ENCODE data around the gene ACTR8.
"Not testable (repeated sequence)": the region's sequence is repeated elsewhere in the genome, so short reads cannot be mapped to it uniquely, and the experiment has no call there.

The ACTR8 gene

GRCh38 chr3:53881691-53882593, at the start of gene ACTR8:
Gene ACTR8 (minus strand): TSS chr3:53882152. CDS start chr3:53882101, 51 bp downstream.
- peaks cover 33% of the 10 kb centered on the region for H3K4me1 Mint-ChIP-seq (ENCODE audit: low read depth)
- peaks cover 64% of the 10 kb centered on the region for H3K36me3 Mint-ChIP-seq (ENCODE audit: low read depth)
- H3K9me3 Mint-ChIP-seq, result no peaks in the 10 kb centered on the region
- H3K4me3 Mint-ChIP-seq, result peak within 1 kb of the TSS; percentile 92
- no peaks in the 10 kb centered on the region for H3K27me3 Mint-ChIP-seq
- H3K27ac Mint-ChIP-seq, result peak within 1 kb of the TSS; percentile 92

- peaks cover 16% of the 10 kb centered on the region for H3K27me3 Mint-ChIP-seq
- H3K4me3 Mint-ChIP-seq; H3K4me1 Mint-ChIP-seq (ENCODE audit: low read depth); H3K27ac Mint-ChIP-seq; H3K36me3 Mint-ChIP-seq (ENCODE audit: low read depth); H3K9me3 Mint-ChIP-seq: not testable (repeated sequence)
Measured at GRCh38 chr3:53927208-53927872, 45.4 kb upstream of the ACTR8 start.

- H3K4me3 Mint-ChIP-seq, result no peak overlapping the region
- no peak overlapping the region for H3K27ac Mint-ChIP-seq
- H3K9me3 Mint-ChIP-seq, result peaks cover 6% of the 10 kb centered on the region
- H3K4me1 Mint-ChIP-seq (ENCODE audit: low read depth), result no peaks in the 10 kb centered on the region
- peaks cover 36% of the 10 kb centered on the region for H3K27me3 Mint-ChIP-seq
- H3K36me3 Mint-ChIP-seq (ENCODE audit: low read depth), result no peaks in the 10 kb centered on the region
Measured at GRCh38 chr3:53921296-53921695, 39.3 kb upstream of the ACTR8 start.

DNA sequence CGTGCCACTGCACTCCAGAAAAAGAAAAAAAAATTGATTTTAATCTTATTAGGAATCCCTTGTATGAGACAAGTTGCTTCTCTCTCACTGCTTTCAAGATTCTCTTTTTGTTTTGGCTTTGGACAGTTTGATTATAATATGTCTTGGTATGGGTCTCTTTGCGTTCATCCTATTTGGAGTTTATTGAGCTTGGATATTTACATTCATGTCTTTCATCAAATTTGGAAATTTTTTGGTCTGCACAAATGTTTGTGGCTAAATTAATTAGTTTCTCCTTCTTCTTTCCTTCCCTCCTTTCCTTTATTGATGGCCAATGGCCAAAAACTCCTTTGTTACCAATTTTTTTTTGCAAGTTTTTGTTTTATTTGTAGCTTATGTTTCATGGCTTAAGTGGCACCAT, 37.8 kb upstream of the ACTR8 start:
- Mint-ChIP-seq H3K27me3 (peaks cover 37% of the 10 kb centered on the region), H3K9me3 (peaks cover 6% of the 10 kb centered on the region), H3K36me3 (ENCODE audit: low read depth) (no peaks in the 10 kb centered on the region), H3K4me3 (no peak overlapping the region), H3K4me1 (ENCODE audit: low read depth) (no peaks in the 10 kb centered on the region), H3K27ac (no peak overlapping the region)

GRCh38 chr3:53913401-53913800, 31.4 kb upstream of the ACTR8 start:
- H3K36me3 Mint-ChIP-seq (ENCODE audit: low read depth), result no peaks in the 10 kb centered on the region
- no peak overlapping the region for H3K4me3 Mint-ChIP-seq
- no peak overlapping the region for H3K27ac Mint-ChIP-seq
- H3K9me3 Mint-ChIP-seq, result no peaks in the 10 kb centered on the region
- peaks cover 58% of the 10 kb centered on the region for H3K27me3 Mint-ChIP-seq
- H3K4me1 Mint-ChIP-seq (ENCODE audit: low read depth), result no peaks in the 10 kb centered on the region

DNA sequence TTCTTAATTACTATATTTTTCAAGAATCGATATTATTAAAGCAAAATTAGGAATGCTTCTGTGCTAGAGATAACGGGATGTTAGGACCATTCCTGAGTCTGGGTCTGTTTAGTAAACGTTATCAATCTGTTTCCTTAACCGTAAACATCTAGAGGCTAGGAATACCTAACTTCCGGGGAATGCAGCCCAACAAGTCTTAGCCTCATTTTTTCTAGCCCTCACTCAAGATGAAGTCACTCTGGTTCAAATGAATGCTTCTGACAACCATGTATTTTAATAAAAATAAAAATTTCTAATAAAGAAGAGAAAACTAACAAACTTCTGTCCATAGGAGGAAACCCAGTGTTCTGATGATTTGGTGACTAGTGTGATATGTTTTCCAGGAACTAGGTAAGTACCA, 20.8 kb upstream of the ACTR8 start:
- Mint-ChIP-seq H3K4me1 (ENCODE audit: low read depth) (no peaks in the 10 kb centered on the region), H3K4me3 (no peak overlapping the region), H3K27me3 (peaks cover 25% of the 10 kb centered on the region)

GRCh38 chr3:53902067-53902466, 20.1 kb upstream of the ACTR8 start:
- Mint-ChIP-seq H3K27ac (no peak overlapping the region), H3K4me3 (no peak overlapping the region), H3K36me3 (ENCODE audit: low read depth) (no peaks in the 10 kb centered on the region), H3K4me1 (ENCODE audit: low read depth) (no peaks in the 10 kb centered on the region), H3K27me3 (peaks cover 27% of the 10 kb centered on the region), H3K9me3 (no peaks in the 10 kb centered on the region)

More for the DNA sequence above, 20.8 kb upstream of the ACTR8 start:
- H3K9me3 Mint-ChIP-seq, result no peaks in the 10 kb centered on the region
- H3K36me3 Mint-ChIP-seq (ENCODE audit: low read depth), result no peaks in the 10 kb centered on the region
- no peak overlapping the region for H3K27ac Mint-ChIP-seq

- H3K9me3 Mint-ChIP-seq, result no peaks in the 10 kb centered on the region
- H3K27ac Mint-ChIP-seq, result no peak overlapping the region
- H3K4me1 Mint-ChIP-seq (ENCODE audit: low read depth), result no peaks in the 10 kb centered on the region
- no peaks in the 10 kb centered on the region for H3K36me3 Mint-ChIP-seq (ENCODE audit: low read depth)
- H3K27me3 Mint-ChIP-seq, result peaks cover 23% of the 10 kb centered on the region
- H3K4me3 Mint-ChIP-seq, result no peak overlapping the region
Measured at GRCh38 chr3:53900666-53901331, 18.8 kb upstream of the ACTR8 start.

GRCh38 chr3:53899750-53900149, 17.8 kb upstream of the ACTR8 start:
- no peak overlapping the region for H3K4me3 Mint-ChIP-seq
- H3K4me1 Mint-ChIP-seq (ENCODE audit: low read depth), result no peaks in the 10 kb centered on the region
- H3K36me3 Mint-ChIP-seq (ENCODE audit: low read depth), result no peaks in the 10 kb centered on the region
- H3K27ac Mint-ChIP-seq, result no peak overlapping the region
- no peaks in the 10 kb centered on the region for H3K9me3 Mint-ChIP-seq
- H3K27me3 Mint-ChIP-seq, result peaks cover 20% of the 10 kb centered on the region

DNA sequence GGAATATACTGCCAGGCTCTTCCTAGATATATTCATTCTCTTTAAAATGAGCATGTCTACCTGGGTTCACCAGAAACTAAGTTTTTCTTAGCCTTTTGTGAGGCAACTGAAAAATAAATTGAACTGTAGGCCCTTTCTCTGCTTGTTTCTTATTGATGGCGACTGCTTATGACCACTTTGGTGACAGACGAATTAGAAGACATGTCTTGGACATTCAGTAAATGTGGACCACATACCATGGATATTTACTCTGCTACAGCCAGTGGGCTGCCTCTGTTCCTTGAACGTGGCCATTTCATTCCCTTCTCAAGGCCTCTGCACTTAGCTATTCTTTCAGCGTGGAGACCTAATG, 10.3 kb upstream of the ACTR8 start:
- Mint-ChIP-seq H3K9me3 (no peaks in the 10 kb centered on the region), H3K4me3 (peak overlapping the region; percentile 92), H3K27me3 (peaks cover 18% of the 10 kb centered on the region), H3K4me1 (ENCODE audit: low read depth) (peaks cover 50% of the 10 kb centered on the region), H3K27ac (peak overlapping the region; percentile 94), H3K36me3 (ENCODE audit: low read depth) (peaks cover 16% of the 10 kb centered on the region)

GRCh38 chr3:53891497-53892285, 9.7 kb upstream of the ACTR8 start, which contains the start of gene SELENOK:
Gene SELENOK (minus strand): TSS chr3:53891859.
- Mint-ChIP-seq H3K27ac (peak within 1 kb of the TSS; percentile 94), H3K9me3 (no peaks in the 10 kb centered on the region), H3K4me3 (peak within 1 kb of the TSS; percentile 92), H3K36me3 (ENCODE audit: low read depth) (peaks cover 22% of the 10 kb centered on the region), H3K27me3 (peaks cover 14% of the 10 kb centered on the region), H3K4me1 (ENCODE audit: low read depth) (peaks cover 56% of the 10 kb centered on the region)

GRCh38 chr3:53890726-53891475, 8.9 kb upstream of the ACTR8 start:
- Mint-ChIP-seq H3K4me1 (ENCODE audit: low read depth) (peaks cover 57% of the 10 kb centered on the region), H3K4me3 (peak overlapping the region; percentile 92), H3K27ac (peak overlapping the region; percentile 94), H3K9me3 (no peaks in the 10 kb centered on the region), H3K27me3 (peaks cover 8% of the 10 kb centered on the region), H3K36me3 (ENCODE audit: low read depth) (peaks cover 28% of the 10 kb centered on the region)

DNA sequence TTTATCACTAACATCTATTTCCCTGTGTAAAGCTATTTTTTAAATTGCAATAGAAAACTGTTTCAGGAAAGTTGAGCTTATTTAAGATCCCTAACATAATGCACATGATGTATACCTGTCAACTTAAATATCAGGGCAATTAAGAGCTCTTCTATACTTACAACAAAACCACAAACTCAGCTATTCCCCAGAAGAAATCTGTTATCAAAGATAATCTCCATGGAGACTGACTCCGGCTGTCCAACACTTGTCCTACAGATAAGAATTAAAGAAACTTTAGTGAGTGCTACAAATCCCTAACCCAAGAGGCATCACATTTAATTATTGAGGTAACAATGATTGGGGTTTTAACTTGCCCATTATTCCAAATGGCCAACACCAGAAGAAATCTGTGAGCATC, 6.3 kb upstream of the ACTR8 start:
- H3K27me3 Mint-ChIP-seq, result no peaks in the 10 kb centered on the region
- H3K36me3 Mint-ChIP-seq (ENCODE audit: low read depth), result peaks cover 36% of the 10 kb centered on the region
- no peaks in the 10 kb centered on the region for H3K9me3 Mint-ChIP-seq
- H3K4me1 Mint-ChIP-seq (ENCODE audit: low read depth), result peaks cover 57% of the 10 kb centered on the region
- no peak overlapping the region for H3K4me3 Mint-ChIP-seq
- peak overlapping the region; percentile 5 for H3K27ac Mint-ChIP-seq

DNA sequence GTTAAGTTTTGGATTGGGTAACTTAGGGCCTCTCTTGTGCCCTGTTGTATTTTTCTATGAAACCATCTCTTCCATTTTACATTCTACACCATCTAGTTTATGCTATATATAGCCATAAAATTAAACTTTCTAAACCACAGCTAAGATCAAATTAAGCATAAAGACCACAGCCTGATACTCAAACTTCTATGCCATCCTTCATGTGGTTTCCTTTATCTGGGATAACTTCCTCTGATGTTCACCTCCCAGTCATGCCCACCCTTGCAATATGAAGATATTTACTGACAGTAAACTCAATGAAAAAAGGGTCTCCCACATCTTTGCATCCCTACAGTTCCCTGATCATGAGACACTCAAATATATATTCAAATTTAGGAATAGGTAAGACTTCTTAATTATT, 5.5 kb upstream of the ACTR8 start:
- H3K27ac Mint-ChIP-seq, result peak overlapping the region; percentile 43
- no peaks in the 10 kb centered on the region for H3K27me3 Mint-ChIP-seq
- peaks cover 56% of the 10 kb centered on the region for H3K4me1 Mint-ChIP-seq (ENCODE audit: low read depth)
- H3K4me3 Mint-ChIP-seq, result no peak overlapping the region
- peaks cover 43% of the 10 kb centered on the region for H3K36me3 Mint-ChIP-seq (ENCODE audit: low read depth)
- no peaks in the 10 kb centered on the region for H3K9me3 Mint-ChIP-seq

All from stimulated activated naive CD8-positive, alpha-beta T cell treated with anti-CD3 and anti-CD28 coated beads, Interleukin-15, Interleukin-2, amounts not matched to agents 100 ng/mL and 50 ng/mL, for 24 hours (primary cell).